Fibroblast of the aortic adventitia (primary cell): ENCODE results near the gene GCLC. TPM values are rescaled to one million over a fixed set of nuclear protein-coding genes. Genes with fewer than 3 reads are reported as not detected.

Source experiments
- DNase-seq: peaks from one replicate; pipeline ENCODE4 v3.0.0-alpha.2; 2010; ENCODE audit warnings: low read depth
- H3K4me3 ChIP-seq: 2 replicates; pipeline ENCODE4 v1.5.1; 2011; ENCODE audit warnings: low read depth, mild to moderate bottlenecking, control low read depth, low read length, moderate library complexity
- CTCF ChIP-seq: IDR thresholded peaks from 2 replicates; pipeline ENCODE4 v1.5.1; 2011; ENCODE audit warnings: mild to moderate bottlenecking, low read length, control low read depth, inconsistent platforms; ENCODE audit not compliant: insufficient read depth
- total RNA-seq: library from RNA; depleted of rRNA; stranded (reverse); fragments of >200 nt; gene quantifications from 2 replicates; pipeline ENCODE4 v1.2.3, GENCODE V29; 2012; ENCODE audit warnings: low replicate concordance

GCLC gene
- total RNA-seq, 1 donor, result 21.1 TPM

- DNase-seq, result no peak
- TF ChIP-seq CTCF, result no peak
- no peak overlapping the region for H3K4me3 ChIP-seq
Measured at GRCh38 chr6:53518862-53519261, 26.0 kb downstream of the GCLC start.

GRCh38 chr6:53517021-53517420 is 27.9 kb downstream of the GCLC start:
- TF ChIP-seq CTCF, result no peak
- DNase-seq, result no peak
- no peak overlapping the region for H3K4me3 ChIP-seq

- TF ChIP-seq CTCF, result no peak
- H3K4me3 ChIP-seq, result no peak overlapping the region
- no peak for DNase-seq
Measured at GRCh38 chr6:53514677-53515076, 30.2 kb downstream of the GCLC start.

GRCh38 chr6:53513519-53513966 is 31.4 kb downstream of the GCLC start:
- no peak overlapping the region for H3K4me3 ChIP-seq
- DNase-seq, result no peak
- no peak for TF ChIP-seq CTCF

DNA sequence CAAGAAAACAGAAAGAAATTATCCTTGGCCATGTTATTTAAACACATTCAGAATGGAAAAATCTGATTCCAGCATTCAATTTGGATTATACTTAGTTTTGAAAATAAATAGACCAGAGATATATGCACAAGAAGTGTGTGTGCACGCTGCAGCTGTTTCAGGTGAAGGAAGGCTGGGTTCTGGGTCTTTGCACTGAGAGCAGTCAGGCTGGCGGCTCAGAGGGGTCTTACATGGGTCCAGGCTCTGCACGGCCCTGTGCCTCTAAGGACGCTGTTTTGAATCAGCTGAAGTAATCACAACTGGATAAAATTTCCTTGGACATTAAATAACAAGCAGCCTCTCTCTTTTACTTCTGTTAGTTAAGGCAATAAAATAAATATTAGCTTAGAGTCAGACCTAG is 31.8 kb downstream of the GCLC start:
- no peak for TF ChIP-seq CTCF
- no peak for DNase-seq
- H3K4me3 ChIP-seq, result no peak overlapping the region

DNA sequence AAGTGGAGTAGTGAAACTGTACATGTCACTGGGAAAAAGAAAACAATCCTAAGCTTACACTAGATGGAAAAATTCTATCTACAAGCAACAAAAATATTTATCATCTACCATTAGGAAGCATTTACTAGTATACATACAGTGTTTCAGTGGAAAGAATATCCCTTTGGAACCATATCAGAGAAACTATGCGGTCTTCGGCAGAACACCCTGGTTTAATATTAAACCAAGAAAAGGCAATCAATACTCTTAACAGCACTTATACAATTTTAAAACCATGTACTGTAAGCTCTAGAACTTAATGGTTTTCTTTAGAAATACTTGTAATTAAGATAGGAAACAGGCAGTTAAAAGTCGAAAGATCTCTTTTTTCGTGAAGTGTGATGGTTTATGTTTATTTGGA is 32.3 kb downstream of the GCLC start:
- DNase-seq, result no peak
- TF ChIP-seq CTCF, result no peak
- no peak overlapping the region for H3K4me3 ChIP-seq

DNA sequence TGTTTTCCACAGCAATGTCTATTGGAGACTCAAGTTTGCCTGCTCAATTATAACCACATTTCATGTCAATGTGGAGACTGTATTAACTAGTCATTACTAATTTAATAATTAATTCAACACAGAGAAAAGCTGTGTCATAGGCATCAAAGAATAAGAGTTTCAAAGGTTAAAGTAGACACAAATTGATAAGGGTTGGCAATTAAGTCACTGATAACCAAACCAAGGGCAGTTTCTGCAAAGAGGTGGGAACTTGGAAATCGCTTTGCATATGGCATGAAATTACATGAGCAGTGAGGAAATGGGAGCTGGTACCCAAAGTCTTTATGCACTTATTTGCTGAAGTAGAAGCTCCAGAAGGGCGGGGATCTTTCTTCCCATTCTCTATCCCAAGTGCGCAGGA is 34.2 kb downstream of the GCLC start:
- no peak for TF ChIP-seq CTCF
- DNase-seq, result no peak
- no peak overlapping the region for H3K4me3 ChIP-seq
